GM19025 (cell line): ENCODE results near the gene FMN1.

Experiments used
- ATAC-seq: cut with Tn5 transposase; IDR thresholded peaks from one replicate; pipeline ENCODE4 v1.9.1; 2021; ENCODE audit warnings: mild to moderate bottlenecking, low read depth, moderate library complexity; ENCODE audit not compliant: unreplicated experiment

The FMN1 gene

DNA sequence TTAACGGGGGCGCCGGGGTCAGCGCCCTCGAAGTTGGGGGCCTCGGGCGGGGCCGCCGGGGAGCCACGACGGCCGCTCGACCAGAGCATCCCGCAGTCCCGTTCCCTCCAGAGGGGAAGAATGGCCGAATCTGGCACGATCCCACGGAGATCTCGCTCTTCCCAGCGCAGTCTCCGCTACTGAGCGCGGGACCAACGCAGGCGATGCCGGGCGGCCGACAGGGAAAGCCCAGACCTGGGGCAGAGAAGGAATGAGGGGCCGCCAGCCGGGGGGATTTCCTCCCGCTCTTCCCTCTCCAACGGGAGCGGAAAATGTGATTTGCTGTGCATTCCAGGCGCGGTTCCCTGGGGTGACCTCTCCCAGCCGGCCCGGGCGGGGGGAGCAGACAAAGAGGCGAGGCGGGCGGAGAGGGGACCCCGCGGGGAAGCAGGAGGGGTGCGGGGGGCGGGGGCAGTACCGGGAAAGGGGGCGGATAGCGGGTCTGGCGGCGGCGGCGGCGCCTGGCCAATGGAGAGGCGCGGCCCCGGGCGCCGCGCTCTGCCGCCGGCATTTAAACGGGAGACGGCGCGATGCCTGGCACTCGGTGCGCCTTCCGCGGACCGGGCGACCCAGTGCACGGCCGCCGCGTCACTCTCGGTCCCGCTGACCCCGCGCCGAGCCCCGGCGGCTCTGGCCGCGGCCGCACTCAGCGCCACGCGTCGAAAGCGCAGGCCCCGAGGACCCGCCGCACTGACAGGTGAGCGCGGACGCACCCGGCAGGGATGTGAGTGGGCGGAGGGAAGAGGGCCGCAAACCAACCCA, 476.9 kb downstream of the FMN1 start, which contains the start of gene GREM1:
Gene GREM1, plus strand, starts transcription at position 579 of the 801 bp plus-strand sequence. CDS start 12,687 bp downstream, outside the sequence.
- ATAC-seq, result no peak

DNA sequence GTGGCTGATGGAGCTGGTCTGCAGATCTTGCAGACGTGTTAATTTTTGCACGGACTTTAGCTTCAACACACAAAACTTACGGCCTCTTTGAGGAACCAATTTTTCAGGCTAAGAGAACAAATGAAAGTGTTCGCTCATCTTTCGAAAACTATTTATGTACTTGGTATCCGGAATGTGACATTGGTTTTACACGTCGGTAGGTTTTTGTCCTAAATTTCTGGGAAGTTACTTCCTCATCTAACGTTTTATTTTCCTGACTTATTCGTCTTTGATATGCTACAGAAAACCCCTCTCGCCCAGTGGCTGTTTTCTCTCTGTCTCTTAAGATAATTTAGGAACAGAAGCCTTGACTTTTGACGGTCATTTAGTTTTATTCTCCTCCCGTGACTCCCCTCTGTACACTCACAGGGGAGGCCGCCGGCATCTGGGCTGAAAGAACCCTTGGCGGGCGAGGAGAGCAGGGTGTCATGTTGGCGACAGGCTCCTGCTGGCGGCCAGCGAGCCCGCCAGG, 477.5 kb downstream of the FMN1 start:
- ATAC-seq, result no peak

- no peak for ATAC-seq
Observed at GRCh38 chr15:32716216-32716914, 478.1 kb downstream of the FMN1 start.
